H1 (cell line): ENCODE results near the gene VDAC2. TPM values are rescaled to one million over a fixed set of nuclear protein-coding genes. Genes with fewer than 3 reads are reported as not detected.

Experiments
- SIRT6 ChIP-seq: IDR thresholded peaks from one replicate; pipeline ENCODE4 v1.7.1; 2012; ENCODE audit warnings: low read length, inconsistent platforms
- polyA plus RNA-seq, 7 experiments: library from polyadenylated mRNA; depleted of rRNA in 3 of 7; stranded (reverse) in 5 of 7; unstranded in 2 of 7; fragments of >200 nt in 5 of 7; fragments of 200-250 nt in 2 of 7; gene quantifications; 1 replicate in 5 of 7; 2 replicates in 1 of 7; 4 replicates in 1 of 7; pipeline versions ENCODE4 v1.2.1 to v1.2.3, GENCODE V29; 2011 to 2013; ENCODE audit warnings: missing spikeins in 2 of 7, mixed read lengths in 2 of 7
- total RNA-seq: library from RNA; stranded (reverse); fragmentation: NEBNext Ultra II Directional; extraction: Animal tissue kit (Norgen Biotek cat#: 25700); gene quantifications from 2 replicates; pipeline ENCODE4 v1.2.1, GENCODE V29; 2021
- TF ChIP-seq, protein P1 (sequence below): fragments of 300-600 bp; sonication (generic); IDR thresholded peaks from 2 replicates; pipeline ENCODE4 v1.7.1; 2012; ENCODE audit warnings: low read length, moderate library complexity, mild to moderate bottlenecking, inconsistent platforms; ENCODE audit not compliant: insufficient replicate concordance

VDAC2 gene
- total and polyA plus RNA-seq, 2 of the 8 experiments (the other 6 are each of a cell fraction or from before 2014, with no cell fraction given): 89.8 to 284 TPM

DNA sequence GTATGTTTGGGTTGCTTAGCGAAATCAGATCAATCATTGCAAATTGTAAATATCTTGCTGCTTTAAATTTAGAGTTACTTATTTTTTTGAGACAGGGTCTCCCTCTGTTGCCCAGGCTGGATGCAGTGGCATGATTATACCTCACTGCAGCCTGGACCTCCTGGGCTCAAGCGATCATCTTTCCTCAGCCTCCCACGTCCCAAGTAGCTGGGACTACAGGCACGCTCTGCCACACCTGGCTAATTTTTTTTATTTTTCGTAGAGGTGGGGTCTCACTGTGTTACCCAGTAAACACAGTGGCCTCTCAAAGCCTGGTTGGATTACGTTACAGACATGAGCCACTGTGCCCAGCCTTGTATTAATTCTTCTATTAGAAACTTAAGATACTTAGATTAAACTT, 1.7 kb downstream of the VDAC2 start (continued):
- TF ChIP-seq, protein P1, sequence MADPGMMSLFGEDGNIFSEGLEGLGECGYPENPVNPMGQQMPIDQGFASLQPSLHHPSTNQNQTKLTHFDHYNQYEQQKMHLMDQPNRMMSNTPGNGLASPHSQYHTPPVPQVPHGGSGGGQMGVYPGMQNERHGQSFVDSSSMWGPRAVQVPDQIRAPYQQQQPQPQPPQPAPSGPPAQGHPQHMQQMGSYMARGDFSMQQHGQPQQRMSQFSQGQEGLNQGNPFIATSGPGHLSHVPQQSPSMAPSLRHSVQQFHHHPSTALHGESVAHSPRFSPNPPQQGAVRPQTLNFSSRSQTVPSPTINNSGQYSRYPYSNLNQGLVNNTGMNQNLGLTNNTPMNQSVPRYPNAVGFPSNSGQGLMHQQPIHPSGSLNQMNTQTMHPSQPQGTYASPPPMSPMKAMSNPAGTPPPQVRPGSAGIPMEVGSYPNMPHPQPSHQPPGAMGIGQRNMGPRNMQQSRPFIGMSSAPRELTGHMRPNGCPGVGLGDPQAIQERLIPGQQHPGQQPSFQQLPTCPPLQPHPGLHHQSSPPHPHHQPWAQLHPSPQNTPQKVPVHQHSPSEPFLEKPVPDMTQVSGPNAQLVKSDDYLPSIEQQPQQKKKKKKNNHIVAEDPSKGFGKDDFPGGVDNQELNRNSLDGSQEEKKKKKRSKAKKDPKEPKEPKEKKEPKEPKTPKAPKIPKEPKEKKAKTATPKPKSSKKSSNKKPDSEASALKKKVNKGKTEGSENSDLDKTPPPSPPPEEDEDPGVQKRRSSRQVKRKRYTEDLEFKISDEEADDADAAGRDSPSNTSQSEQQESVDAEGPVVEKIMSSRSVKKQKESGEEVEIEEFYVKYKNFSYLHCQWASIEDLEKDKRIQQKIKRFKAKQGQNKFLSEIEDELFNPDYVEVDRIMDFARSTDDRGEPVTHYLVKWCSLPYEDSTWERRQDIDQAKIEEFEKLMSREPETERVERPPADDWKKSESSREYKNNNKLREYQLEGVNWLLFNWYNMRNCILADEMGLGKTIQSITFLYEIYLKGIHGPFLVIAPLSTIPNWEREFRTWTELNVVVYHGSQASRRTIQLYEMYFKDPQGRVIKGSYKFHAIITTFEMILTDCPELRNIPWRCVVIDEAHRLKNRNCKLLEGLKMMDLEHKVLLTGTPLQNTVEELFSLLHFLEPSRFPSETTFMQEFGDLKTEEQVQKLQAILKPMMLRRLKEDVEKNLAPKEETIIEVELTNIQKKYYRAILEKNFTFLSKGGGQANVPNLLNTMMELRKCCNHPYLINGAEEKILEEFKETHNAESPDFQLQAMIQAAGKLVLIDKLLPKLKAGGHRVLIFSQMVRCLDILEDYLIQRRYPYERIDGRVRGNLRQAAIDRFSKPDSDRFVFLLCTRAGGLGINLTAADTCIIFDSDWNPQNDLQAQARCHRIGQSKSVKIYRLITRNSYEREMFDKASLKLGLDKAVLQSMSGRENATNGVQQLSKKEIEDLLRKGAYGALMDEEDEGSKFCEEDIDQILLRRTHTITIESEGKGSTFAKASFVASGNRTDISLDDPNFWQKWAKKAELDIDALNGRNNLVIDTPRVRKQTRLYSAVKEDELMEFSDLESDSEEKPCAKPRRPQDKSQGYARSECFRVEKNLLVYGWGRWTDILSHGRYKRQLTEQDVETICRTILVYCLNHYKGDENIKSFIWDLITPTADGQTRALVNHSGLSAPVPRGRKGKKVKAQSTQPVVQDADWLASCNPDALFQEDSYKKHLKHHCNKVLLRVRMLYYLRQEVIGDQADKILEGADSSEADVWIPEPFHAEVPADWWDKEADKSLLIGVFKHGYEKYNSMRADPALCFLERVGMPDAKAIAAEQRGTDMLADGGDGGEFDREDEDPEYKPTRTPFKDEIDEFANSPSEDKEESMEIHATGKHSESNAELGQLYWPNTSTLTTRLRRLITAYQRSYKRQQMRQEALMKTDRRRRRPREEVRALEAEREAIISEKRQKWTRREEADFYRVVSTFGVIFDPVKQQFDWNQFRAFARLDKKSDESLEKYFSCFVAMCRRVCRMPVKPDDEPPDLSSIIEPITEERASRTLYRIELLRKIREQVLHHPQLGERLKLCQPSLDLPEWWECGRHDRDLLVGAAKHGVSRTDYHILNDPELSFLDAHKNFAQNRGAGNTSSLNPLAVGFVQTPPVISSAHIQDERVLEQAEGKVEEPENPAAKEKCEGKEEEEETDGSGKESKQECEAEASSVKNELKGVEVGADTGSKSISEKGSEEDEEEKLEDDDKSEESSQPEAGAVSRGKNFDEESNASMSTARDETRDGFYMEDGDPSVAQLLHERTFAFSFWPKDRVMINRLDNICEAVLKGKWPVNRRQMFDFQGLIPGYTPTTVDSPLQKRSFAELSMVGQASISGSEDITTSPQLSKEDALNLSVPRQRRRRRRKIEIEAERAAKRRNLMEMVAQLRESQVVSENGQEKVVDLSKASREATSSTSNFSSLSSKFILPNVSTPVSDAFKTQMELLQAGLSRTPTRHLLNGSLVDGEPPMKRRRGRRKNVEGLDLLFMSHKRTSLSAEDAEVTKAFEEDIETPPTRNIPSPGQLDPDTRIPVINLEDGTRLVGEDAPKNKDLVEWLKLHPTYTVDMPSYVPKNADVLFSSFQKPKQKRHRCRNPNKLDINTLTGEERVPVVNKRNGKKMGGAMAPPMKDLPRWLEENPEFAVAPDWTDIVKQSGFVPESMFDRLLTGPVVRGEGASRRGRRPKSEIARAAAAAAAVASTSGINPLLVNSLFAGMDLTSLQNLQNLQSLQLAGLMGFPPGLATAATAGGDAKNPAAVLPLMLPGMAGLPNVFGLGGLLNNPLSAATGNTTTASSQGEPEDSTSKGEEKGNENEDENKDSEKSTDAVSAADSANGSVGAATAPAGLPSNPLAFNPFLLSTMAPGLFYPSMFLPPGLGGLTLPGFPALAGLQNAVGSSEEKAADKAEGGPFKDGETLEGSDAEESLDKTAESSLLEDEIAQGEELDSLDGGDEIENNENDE: no peak
- TF ChIP-seq SIRT6: no peak
